Parathyroid adenoma (tissue), 2 donors: ENCODE measurements around the gene ITPRID1.
"Not testable (repeated sequence)": the region's sequence is repeated elsewhere in the genome, so short reads cannot be mapped to it uniquely, and the experiment has no call there.

Experiments
- H2AFZ ChIP-seq: fragments of 300-600 bp; sonication (generic); one replicate; pipeline ENCODE4 v1.7.0; 2017; ENCODE audit warnings: antibody characterized with exemption, mild to moderate bottlenecking
- H3K27ac ChIP-seq: fragments of 300-600 bp; sonication (generic); one replicate; pipeline ENCODE4 v1.7.0; 2017
- H3K27me3 ChIP-seq: fragments of 300-600 bp; sonication (generic); one replicate; pipeline ENCODE4 v1.7.0; 2017; ENCODE audit warnings: low read length; ENCODE audit not compliant: control insufficient read depth, insufficient read depth
- H3K36me3 ChIP-seq: fragments of 300-600 bp; sonication (generic); one replicate; pipeline ENCODE4 v1.7.0; 2017; ENCODE audit warnings: low read length; ENCODE audit not compliant: control insufficient read depth, insufficient read depth
- H3K4me1 ChIP-seq: fragments of 300-600 bp; sonication (generic); one replicate; pipeline ENCODE4 v1.7.0; 2017; ENCODE audit warnings: control low read depth
- H3K4me2 ChIP-seq: fragments of 300-600 bp; sonication (generic); one replicate; pipeline ENCODE4 v1.7.0; 2017; ENCODE audit warnings: low read length
- H3K4me3 ChIP-seq: fragments of 300-600 bp; sonication (generic); one replicate; pipeline ENCODE4 v1.7.0; 2017; ENCODE audit warnings: low read depth, low read length
- H3K79me2 ChIP-seq: fragments of 300-600 bp; sonication (generic); one replicate; pipeline ENCODE4 v1.7.0; 2017; ENCODE audit warnings: control low read depth
- H3K9ac ChIP-seq: fragments of 300-600 bp; sonication (generic); one replicate; pipeline ENCODE4 v1.7.0; 2017; ENCODE audit warnings: mild to moderate bottlenecking
- H3K9me3 ChIP-seq: fragments of 300-600 bp; sonication (generic); one replicate; pipeline ENCODE4 v1.7.0; 2017; ENCODE audit warnings: low read length; ENCODE audit not compliant: control insufficient read depth
- TF ChIP-seq, protein P1 (sequence below): fragments of 300-600 bp; sonication (generic); IDR thresholded peaks from one replicate; pipeline ENCODE4 v1.7.0; 2017; ENCODE audit warnings: antibody characterized with exemption, mild to moderate bottlenecking
- donor health status: primary hyperparathyroidism.

Gene ITPRID1

GRCh38 chr7:31518766-31519165, 4.9 kb downstream of the ITPRID1 start:
- TF ChIP-seq, protein P1, sequence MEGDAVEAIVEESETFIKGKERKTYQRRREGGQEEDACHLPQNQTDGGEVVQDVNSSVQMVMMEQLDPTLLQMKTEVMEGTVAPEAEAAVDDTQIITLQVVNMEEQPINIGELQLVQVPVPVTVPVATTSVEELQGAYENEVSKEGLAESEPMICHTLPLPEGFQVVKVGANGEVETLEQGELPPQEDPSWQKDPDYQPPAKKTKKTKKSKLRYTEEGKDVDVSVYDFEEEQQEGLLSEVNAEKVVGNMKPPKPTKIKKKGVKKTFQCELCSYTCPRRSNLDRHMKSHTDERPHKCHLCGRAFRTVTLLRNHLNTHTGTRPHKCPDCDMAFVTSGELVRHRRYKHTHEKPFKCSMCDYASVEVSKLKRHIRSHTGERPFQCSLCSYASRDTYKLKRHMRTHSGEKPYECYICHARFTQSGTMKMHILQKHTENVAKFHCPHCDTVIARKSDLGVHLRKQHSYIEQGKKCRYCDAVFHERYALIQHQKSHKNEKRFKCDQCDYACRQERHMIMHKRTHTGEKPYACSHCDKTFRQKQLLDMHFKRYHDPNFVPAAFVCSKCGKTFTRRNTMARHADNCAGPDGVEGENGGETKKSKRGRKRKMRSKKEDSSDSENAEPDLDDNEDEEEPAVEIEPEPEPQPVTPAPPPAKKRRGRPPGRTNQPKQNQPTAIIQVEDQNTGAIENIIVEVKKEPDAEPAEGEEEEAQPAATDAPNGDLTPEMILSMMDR = no peak
- H2AFZ ChIP-seq = no peak overlapping the region
- no peaks in the 10 kb centered on the region for H3K79me2 ChIP-seq
- H3K27me3 ChIP-seq = no peaks in the 10 kb centered on the region
- no peaks in the 10 kb centered on the region for H3K9me3 ChIP-seq
- H3K27ac ChIP-seq = no peak overlapping the region
- H3K4me1 ChIP-seq = no peaks in the 10 kb centered on the region
- H3K4me2 ChIP-seq = no peak overlapping the region
- no peaks in the 10 kb centered on the region for H3K36me3 ChIP-seq
- no peak overlapping the region for H3K4me3 ChIP-seq
- no peak overlapping the region for H3K9ac ChIP-seq

- no peak overlapping the region for H3K4me3 ChIP-seq
- no peaks in the 10 kb centered on the region for H3K4me1 ChIP-seq
- H3K27me3 ChIP-seq = no peaks in the 10 kb centered on the region
- H3K4me2 ChIP-seq = no peak overlapping the region
- no peak overlapping the region for H2AFZ ChIP-seq
- H3K79me2 ChIP-seq = no peaks in the 10 kb centered on the region
- H3K27ac ChIP-seq = no peak overlapping the region
- TF ChIP-seq, protein P1 = no peak
- no peak overlapping the region for H3K9ac ChIP-seq
- no peaks in the 10 kb centered on the region for H3K36me3 ChIP-seq
- no peaks in the 10 kb centered on the region for H3K9me3 ChIP-seq
These were observed 7.6 kb downstream of the ITPRID1 start for GRCh38 chr7:31521336-31522010.

- Histone ChIP-seq H3K4me3 (no peak overlapping the region), H3K9me3 (no peaks in the 10 kb centered on the region), H3K4me1 (no peaks in the 10 kb centered on the region), H3K27ac (no peak overlapping the region), H3K79me2 (no peaks in the 10 kb centered on the region), H2AFZ (no peak overlapping the region), H3K36me3 (no peaks in the 10 kb centered on the region), H3K4me2 (no peak overlapping the region), H3K27me3 (no peaks in the 10 kb centered on the region), H3K9ac (no peak overlapping the region)
- TF ChIP-seq, protein P1 = no peak
These were observed 13.0 kb downstream of the ITPRID1 start for GRCh38 chr7:31526864-31527263.

DNA sequence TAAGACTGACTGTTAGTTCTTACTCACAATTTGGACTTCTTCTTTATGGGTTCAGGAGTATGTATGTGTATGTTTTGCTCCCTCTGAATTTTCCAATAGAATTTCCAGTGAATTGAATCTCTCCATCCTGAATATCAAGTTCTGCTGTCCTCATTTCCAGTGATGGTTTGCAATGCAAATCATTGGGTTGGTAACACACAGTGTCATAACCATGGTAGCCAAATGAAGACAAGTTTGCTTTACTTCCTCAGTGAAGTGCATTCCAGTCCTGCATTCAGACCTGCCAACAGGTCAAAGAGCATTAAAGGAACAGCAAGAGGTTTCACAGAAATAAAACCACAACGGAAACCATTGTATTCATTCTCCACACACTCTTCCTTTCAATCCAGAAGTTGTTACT, 15.2 kb downstream of the ITPRID1 start:
- Histone ChIP-seq H3K27me3 (no peaks in the 10 kb centered on the region), H3K27ac (no peak overlapping the region), H3K4me3 (no peak overlapping the region), H3K4me2 (no peak overlapping the region), H3K4me1 (no peaks in the 10 kb centered on the region), H3K9ac (no peak overlapping the region), H3K9me3 (no peaks in the 10 kb centered on the region), H2AFZ (no peak overlapping the region), H3K79me2 (no peaks in the 10 kb centered on the region), H3K36me3 (no peaks in the 10 kb centered on the region)
- TF ChIP-seq, protein P1 = no peak

- H3K36me3 ChIP-seq, H3K79me2 ChIP-seq, H2AFZ ChIP-seq: not testable (repeated sequence)
These were observed 26.8 kb downstream of the ITPRID1 start for GRCh38 chr7:31540651-31541185.

More at GRCh38 chr7:31540651-31541185, 26.8 kb downstream of the ITPRID1 start:
- H3K27me3 ChIP-seq, H3K9me3 ChIP-seq, H3K4me1 ChIP-seq, H3K4me3 ChIP-seq, H3K27ac ChIP-seq, H3K9ac ChIP-seq, H3K4me2 ChIP-seq: not testable (repeated sequence)
